Activated T-cell treated with anti-CD3 and anti-CD28 coated beads, Interleukin-2, amount 50 U/mL, for 72 hours (primary cell): ENCODE results near the gene NT5C3B. TPM values are rescaled to one million over a fixed set of nuclear protein-coding genes. Genes with fewer than 3 reads are reported as not detected.
"Not testable (repeated sequence)": the region's sequence is repeated elsewhere in the genome, so short reads cannot be mapped to it uniquely, and the experiment has no call there.

ENCODE experiments used
- ATAC-seq, 2 donors: fragments of 150-1000 bp; cut with Tn5 transposase; replicated peaks in 1 of 2; 2 replicates each; pipeline ENCODE4 v1.10.0; 2021; ENCODE audit warnings: moderate library complexity in 2 of 2, mild to moderate bottlenecking in 1 of 2
- DNase-seq, 2 donors: peaks; one replicate each; pipeline ENCODE4 v3.0.0; 2021 to 2022; ENCODE audit warnings: mixed read lengths in 1 of 2
- H3K27ac Mint-ChIP-seq: one replicate; pipeline ENCODE4 v1.8.0; 2022; ENCODE audit warnings: mild to moderate bottlenecking, moderate library complexity, mixed read lengths
- H3K27me3 Mint-ChIP-seq: one replicate; pipeline ENCODE4 v1.8.0; 2022; ENCODE audit warnings: low read depth, mixed read lengths
- H3K36me3 Mint-ChIP-seq, 2 donors: one replicate each; pipeline ENCODE4 v1.8.0; 2022; ENCODE audit warnings: mixed read lengths in 2 of 2, mild to moderate bottlenecking in 1 of 2; ENCODE audit not compliant: insufficient read depth in 2 of 2
- H3K4me1 Mint-ChIP-seq: one replicate; pipeline ENCODE4 v1.8.0; 2022; ENCODE audit warnings: low read depth, mixed read lengths
- H3K4me3 Mint-ChIP-seq, 2 donors: one replicate each; pipeline ENCODE4 v1.8.0; 2022; ENCODE audit warnings: mild to moderate bottlenecking in 2 of 2, mixed read lengths in 2 of 2, moderate library complexity in 2 of 2
- H3K9me3 Mint-ChIP-seq, 2 donors: one replicate each; pipeline ENCODE4 v1.8.0; 2022; ENCODE audit warnings: mixed read lengths in 2 of 2
- total RNA-seq, 2 donors: library from RNA; stranded (reverse); gene quantifications; one replicate each; pipeline ENCODE4 v1.2.3, GENCODE V29; 2022

Gene NT5C3B
- total RNA-seq, result 10 to 100 TPM; 34.9 to 49.5 TPM

DNA sequence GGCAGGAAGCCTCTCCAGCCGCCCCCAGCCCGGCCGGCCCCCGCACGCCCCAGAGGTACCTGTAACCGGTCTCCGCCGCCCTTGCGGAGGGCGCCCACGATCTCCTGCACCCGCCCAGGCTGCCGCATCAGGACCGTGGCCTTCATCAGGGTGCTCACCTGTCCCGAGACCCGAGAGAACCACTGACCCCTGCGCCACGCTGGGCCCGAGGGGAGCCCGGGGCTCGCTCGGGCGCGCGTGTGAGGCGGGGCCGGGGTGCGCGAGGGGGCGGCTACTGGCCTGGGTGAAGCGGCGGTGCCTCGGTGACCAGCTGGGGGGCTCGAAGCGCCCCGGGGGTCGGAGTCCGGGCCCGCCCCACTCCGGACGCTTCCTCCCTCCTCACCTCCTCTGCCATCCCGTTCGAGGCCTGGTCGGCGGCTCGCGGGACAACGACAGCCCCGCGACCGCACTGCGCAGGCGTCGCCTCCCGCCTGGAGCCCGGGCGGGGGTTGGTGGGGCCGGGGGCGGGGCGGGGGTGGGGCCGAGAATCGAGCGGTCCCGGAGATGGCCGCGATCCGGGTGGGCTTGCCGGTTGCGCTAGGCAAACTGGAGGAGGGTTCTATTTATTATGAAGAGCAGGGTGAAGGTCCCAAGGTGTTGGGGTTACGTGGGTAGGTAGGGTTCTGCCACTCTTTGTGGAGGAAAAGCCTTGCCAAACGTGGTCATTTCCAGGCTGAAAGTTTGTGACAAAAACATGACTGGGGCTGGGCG lies at the start of gene NT5C3B:
Gene NT5C3B, minus strand, starts transcription at position 433 of the 750 bp plus-strand sequence. Its CDS starts 39 bp downstream, at position 394.
- H3K9me3 Mint-ChIP-seq, result no peaks in the 10 kb centered on the region
- peaks cover 18% of the 10 kb centered on the region for H3K4me1 Mint-ChIP-seq
- peak within 1 kb of the TSS; percentile 81 to 86 for H3K4me3 Mint-ChIP-seq
- H3K27ac Mint-ChIP-seq, result no peak within 1 kb of the TSS
- H3K36me3 Mint-ChIP-seq, result peaks cover 0 to 1% of the 10 kb centered on the region in 2 donors
- ATAC-seq, result peak; percentile 88 to 93
- peak; percentile 68 to 69 for DNase-seq
- peaks cover 10% of the 10 kb centered on the region for H3K27me3 Mint-ChIP-seq

DNA sequence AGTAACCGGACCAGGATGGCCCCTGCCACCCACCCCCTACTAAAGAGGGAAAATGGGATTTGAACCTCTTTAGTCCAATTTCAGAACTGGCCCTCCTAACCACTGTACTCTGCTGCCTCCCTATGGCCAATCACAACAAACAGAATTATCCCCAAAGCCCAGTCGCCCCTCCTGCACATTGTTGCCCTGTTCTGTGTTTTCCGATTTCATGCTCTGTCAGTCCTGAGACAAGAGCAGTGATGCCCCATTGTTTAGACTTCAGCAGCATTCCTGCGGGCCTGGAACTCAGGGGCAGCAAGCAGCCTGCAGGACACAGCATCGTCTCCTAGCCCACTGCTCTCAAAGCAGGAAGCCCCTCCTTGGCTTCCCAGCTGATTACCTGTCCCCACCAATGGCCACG lies 49.7 kb upstream of the NT5C3B start:
- no peak overlapping the region for H3K4me3 Mint-ChIP-seq
- H3K9me3 Mint-ChIP-seq, result no peaks in the 10 kb centered on the region
- DNase-seq, result no peak

DNA sequence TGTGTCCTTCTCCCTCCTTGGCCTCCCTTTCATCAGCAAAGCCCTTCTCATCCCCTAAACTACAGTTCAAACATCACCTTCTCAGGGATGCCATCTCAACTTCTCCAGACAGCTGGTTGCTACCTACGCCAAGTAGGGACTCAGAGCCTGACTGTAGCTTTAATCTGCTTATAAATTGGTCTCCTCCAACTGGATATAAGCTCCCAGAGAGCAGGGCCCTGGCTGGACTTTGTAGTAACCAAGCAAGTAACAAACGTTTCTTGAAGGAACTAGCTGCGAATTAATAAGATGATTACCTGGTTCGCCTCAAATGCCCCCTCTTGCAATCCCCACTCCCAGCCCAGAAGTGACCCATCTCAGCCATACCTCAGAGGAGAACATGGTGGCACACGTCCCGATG lies 46.7 kb upstream of the NT5C3B start:
- peaks cover 7 to 28% of the 10 kb centered on the region in 2 donors for H3K36me3 Mint-ChIP-seq
- H3K27me3 Mint-ChIP-seq, result no peaks in the 10 kb centered on the region
- no peaks in the 10 kb centered on the region for H3K4me1 Mint-ChIP-seq
- no peak overlapping the region for H3K4me3 Mint-ChIP-seq
- no peaks in the 10 kb centered on the region for H3K9me3 Mint-ChIP-seq
- no peak overlapping the region for H3K27ac Mint-ChIP-seq
- no peak for ATAC-seq
- DNase-seq, result no peak

More for the DNA sequence above, 49.7 kb upstream of the NT5C3B start:
- peaks cover 7 to 21% of the 10 kb centered on the region in 2 donors for H3K36me3 Mint-ChIP-seq
- ATAC-seq, result no peak
- no peaks in the 10 kb centered on the region for H3K4me1 Mint-ChIP-seq
- H3K27me3 Mint-ChIP-seq, result no peaks in the 10 kb centered on the region
- H3K27ac Mint-ChIP-seq, result no peak overlapping the region

DNA sequence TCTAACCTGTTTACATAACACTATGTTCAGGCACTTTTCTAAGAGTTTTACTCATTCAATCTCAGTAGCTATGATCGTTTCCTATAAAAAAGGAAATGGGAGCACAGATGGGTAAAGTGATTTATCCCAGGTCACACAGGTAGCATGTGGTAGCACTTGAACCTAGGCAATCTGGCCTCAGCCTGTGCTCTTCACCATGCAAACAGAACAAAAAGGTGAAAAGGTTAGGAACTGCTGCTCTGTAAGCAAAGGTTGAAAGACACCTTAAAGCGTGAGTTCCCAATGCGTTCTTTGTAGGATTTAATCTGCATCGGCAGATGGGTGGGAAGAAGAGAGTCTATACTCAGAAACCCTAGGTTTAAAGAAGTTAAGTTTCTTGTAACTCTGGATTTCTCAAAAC lies 44.1 kb upstream of the NT5C3B start:
- no peaks in the 10 kb centered on the region for H3K9me3 Mint-ChIP-seq
- H3K36me3 Mint-ChIP-seq, result peaks cover 1 to 20% of the 10 kb centered on the region in 2 donors
- H3K27ac Mint-ChIP-seq, result peak overlapping the region; percentile 77
- no peaks in the 10 kb centered on the region for H3K27me3 Mint-ChIP-seq
- ATAC-seq (no peak), DNase-seq (no peak)
- H3K4me3 Mint-ChIP-seq, result no peak overlapping the region
- H3K4me1 Mint-ChIP-seq, result no peaks in the 10 kb centered on the region

DNA sequence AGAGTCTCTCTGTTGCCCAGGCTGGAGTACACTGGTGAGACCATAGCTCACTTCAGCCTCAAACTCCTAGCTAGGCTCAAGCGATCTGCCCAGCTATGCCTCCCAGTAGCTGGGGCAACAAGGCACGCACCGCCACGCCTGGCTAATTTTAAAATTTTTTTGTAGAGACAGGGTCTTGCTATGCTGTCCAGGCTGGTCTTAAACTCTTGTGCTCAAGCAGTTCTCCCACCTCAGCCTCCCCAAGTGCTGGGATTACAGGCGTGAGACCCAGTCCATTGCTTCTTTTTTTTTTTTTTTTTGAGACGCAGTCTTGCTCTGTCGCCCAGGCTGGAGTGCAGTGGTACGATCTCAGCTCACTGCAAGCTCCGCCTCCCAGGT lies 38.2 kb upstream of the NT5C3B start:
- Mint-ChIP-seq H3K4me1 (peaks cover 24% of the 10 kb centered on the region), H3K36me3 (peaks cover 5 to 21% of the 10 kb centered on the region in 2 donors)
- not testable (repeated sequence) for H3K27me3 Mint-ChIP-seq, H3K9me3 Mint-ChIP-seq, H3K27ac Mint-ChIP-seq, ATAC-seq, H3K4me3 Mint-ChIP-seq, DNase-seq

DNA sequence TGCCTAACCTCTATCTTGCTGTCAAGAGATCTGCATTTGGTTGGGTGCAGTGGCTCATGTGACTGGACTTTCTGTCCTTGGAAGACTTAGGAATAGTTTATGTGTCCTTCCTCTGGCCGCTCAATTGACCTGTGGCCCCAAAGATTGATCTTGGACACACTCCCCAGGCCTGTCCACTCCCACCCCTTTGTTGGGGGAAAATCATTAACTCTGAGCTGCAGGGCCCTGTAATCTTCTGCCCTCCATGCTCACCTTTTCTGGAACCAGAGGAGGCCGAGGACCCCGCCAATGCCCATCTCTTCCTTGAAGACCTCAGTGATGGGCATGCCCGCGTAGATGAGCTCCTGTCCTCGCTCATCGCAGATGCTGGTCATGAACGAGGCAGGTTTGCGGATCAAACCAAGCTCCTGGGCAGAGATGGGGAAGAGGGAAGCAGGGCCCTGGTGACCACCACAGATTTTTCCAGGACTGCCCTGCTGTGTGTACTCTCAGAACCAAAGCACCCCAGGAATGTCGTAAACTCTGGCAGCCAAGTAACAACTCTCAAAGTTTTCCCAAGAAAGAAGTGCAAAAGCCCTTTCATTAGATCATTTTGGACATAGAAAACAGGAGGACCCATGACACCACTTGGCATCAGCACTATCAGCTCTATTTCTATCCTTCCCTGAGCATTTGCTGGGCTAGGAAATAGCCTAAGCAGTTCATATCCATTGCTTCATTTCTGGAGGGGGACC lies 37.7 kb upstream of the NT5C3B start:
- Mint-ChIP-seq H3K27ac (no peak overlapping the region), H3K36me3 (peaks cover 5 to 21% of the 10 kb centered on the region in 2 donors), H3K4me3 (no peak overlapping the region), H3K4me1 (peaks cover 30% of the 10 kb centered on the region), H3K27me3 (no peaks in the 10 kb centered on the region), H3K9me3 (no peaks in the 10 kb centered on the region)
- ATAC-seq, result no peak
- no peak for DNase-seq

DNA sequence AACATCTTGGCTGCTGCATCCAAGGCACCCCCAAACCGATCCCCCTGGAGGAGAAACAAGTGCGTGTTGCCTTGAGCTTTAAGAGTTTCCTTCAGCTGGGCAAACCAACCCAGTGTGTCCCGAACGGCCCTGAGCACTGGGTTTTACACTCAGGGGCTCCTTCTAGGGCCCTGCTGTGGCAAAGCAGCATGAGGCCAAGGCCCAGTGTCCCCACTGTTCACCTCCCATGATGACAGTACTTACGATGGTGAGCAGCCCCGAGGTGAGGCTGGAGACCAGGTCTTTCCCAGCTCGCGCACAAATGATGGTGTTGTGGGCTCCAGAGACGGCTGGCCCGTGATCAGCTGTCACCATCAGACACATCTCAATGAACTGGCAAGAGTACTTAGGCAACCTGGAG lies 35.8 kb upstream of the NT5C3B start:
- H3K27me3 Mint-ChIP-seq, result no peaks in the 10 kb centered on the region
- ATAC-seq, result no peak
- no peak for DNase-seq
- peaks cover 3 to 18% of the 10 kb centered on the region in 2 donors for H3K36me3 Mint-ChIP-seq
- no peak overlapping the region for H3K4me3 Mint-ChIP-seq
- H3K27ac Mint-ChIP-seq, result no peak overlapping the region
- H3K9me3 Mint-ChIP-seq, result no peaks in the 10 kb centered on the region
- peaks cover 37% of the 10 kb centered on the region for H3K4me1 Mint-ChIP-seq

DNA sequence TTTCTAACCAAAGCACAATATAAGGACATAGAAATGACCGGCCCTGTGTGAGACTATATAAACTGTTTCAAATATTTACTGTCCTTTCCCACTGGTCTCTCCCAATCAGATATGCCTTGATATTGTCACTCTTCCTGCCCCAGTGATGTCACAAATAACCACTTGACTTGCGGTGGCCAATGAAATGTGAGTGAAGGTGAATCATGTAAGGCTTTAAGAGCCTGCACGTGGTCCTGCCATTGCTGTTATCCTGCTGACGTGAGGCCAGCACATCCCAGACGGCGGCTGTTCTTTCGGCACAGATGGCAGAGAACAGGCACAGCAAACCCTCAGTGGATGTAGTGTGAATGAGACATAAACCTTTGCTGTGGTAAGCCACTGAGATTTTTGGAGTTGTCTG lies 34.6 kb upstream of the NT5C3B start:
- H3K27ac Mint-ChIP-seq, result peak overlapping the region; percentile 84
- H3K27me3 Mint-ChIP-seq, result no peaks in the 10 kb centered on the region
- DNase-seq (no peak), ATAC-seq (peak in 1 of 2 donors; percentile 17)
- peaks cover 39% of the 10 kb centered on the region for H3K4me1 Mint-ChIP-seq
- peaks cover 3 to 20% of the 10 kb centered on the region in 2 donors for H3K36me3 Mint-ChIP-seq
- no peaks in the 10 kb centered on the region for H3K9me3 Mint-ChIP-seq
- peak overlapping the region in 1 of 2 donors; percentile 10 for H3K4me3 Mint-ChIP-seq

DNA sequence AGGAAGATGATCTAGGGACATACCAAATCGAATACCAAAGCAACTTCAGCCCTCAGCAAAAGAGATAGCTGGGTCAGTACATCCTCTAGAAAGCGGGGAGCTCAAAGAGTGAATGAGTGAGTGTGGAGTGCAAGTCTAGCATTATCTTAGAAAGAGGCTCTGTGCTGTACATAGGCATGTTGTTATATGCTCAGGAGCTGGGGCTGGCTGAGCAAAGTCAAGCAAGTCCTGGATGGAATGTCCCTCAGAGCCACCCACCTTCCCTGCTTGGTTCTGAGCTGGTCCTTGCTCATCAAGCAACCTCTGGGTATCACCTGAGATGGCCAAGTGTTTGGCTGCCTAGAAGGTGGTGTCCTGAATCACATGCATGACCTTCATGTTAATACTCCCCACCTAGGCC lies 34.1 kb upstream of the NT5C3B start:
- peak overlapping the region; percentile 87 for H3K27ac Mint-ChIP-seq
- H3K9me3 Mint-ChIP-seq, result no peaks in the 10 kb centered on the region
- H3K4me3 Mint-ChIP-seq, result peak overlapping the region in 1 of 2 donors; percentile 66
- no peak for ATAC-seq
- H3K4me1 Mint-ChIP-seq, result peaks cover 42% of the 10 kb centered on the region
- DNase-seq, result no peak
- peaks cover 3 to 20% of the 10 kb centered on the region in 2 donors for H3K36me3 Mint-ChIP-seq
- H3K27me3 Mint-ChIP-seq, result no peaks in the 10 kb centered on the region

DNA sequence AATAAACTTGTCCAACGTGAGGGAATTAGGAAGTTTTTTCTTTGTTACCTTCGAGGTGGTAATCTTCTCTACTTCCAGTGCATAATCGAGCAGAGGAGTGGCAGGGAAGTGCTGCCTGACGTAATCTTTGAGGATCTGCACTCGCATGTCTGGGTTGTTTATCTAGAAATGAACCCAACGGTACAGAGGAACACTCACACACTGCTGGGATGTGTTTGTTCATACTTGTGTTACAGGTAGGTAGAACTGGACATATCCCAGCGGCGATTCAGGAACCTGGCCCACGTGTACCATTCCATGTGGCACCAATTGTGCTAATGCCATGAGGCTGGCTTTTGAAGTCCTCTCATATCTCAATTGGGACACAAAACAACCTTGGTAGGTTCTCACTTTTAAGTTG lies 33.4 kb upstream of the NT5C3B start:
- H3K4me1 Mint-ChIP-seq, result peaks cover 42% of the 10 kb centered on the region
- H3K9me3 Mint-ChIP-seq, result no peaks in the 10 kb centered on the region
- peak overlapping the region; percentile 32 to 66 for H3K4me3 Mint-ChIP-seq
- peaks cover 3 to 18% of the 10 kb centered on the region in 2 donors for H3K36me3 Mint-ChIP-seq
- no peak for DNase-seq
- H3K27ac Mint-ChIP-seq, result peak overlapping the region; percentile 87
- ATAC-seq, result no peak
- no peaks in the 10 kb centered on the region for H3K27me3 Mint-ChIP-seq

DNA sequence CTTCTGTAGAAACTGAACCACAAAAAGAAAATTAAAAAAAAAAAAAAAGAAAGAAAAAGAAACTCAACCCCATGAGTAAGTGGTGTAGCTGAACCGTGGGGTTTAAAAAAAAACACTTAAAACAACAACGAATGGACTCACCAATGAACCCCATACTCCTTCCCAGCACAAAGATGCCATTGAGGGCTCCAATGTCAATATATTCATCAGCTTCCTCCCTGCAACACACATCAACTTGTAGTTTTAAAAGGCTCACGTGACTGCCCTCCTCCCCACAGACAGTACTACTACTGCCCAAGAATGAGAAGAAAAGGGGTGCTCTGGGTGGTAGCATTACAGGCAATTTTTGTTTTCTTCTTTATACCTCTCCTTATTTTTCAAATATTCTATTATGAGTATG lies 32.5 kb upstream of the NT5C3B start:
- peak; percentile 1 to 11 for ATAC-seq
- no peaks in the 10 kb centered on the region for H3K9me3 Mint-ChIP-seq
- H3K4me3 Mint-ChIP-seq, result peak overlapping the region; percentile 52 to 66
- peaks cover 3 to 18% of the 10 kb centered on the region in 2 donors for H3K36me3 Mint-ChIP-seq
- DNase-seq, result no peak
- H3K27ac Mint-ChIP-seq, result peak overlapping the region; percentile 87
- peaks cover 42% of the 10 kb centered on the region for H3K4me1 Mint-ChIP-seq
- no peaks in the 10 kb centered on the region for H3K27me3 Mint-ChIP-seq

DNA sequence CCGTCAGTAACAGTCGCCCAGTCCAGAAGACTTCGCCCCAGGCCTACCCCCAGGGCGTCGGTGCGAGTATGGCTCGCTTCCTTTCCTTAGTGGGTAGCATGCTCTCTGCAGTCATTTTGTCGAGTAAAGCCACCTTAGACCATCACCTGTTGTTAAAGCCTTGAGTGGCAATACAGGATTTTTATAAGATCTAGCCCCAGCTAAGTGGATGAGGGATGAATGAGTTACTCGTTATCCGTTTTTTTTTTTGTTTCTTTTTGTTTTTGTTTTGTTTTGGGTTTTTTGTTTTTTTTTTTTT lies 29.5 kb upstream of the NT5C3B start:
- Mint-ChIP-seq H3K27ac (peak overlapping the region; percentile 62), H3K4me1 (peaks cover 44% of the 10 kb centered on the region), H3K9me3 (no peaks in the 10 kb centered on the region), H3K36me3 (peaks cover 0 to 5% of the 10 kb centered on the region in 2 donors), H3K27me3 (no peaks in the 10 kb centered on the region), H3K4me3 (no peak overlapping the region)
- DNase-seq (no peak), ATAC-seq (no peak)

DNA sequence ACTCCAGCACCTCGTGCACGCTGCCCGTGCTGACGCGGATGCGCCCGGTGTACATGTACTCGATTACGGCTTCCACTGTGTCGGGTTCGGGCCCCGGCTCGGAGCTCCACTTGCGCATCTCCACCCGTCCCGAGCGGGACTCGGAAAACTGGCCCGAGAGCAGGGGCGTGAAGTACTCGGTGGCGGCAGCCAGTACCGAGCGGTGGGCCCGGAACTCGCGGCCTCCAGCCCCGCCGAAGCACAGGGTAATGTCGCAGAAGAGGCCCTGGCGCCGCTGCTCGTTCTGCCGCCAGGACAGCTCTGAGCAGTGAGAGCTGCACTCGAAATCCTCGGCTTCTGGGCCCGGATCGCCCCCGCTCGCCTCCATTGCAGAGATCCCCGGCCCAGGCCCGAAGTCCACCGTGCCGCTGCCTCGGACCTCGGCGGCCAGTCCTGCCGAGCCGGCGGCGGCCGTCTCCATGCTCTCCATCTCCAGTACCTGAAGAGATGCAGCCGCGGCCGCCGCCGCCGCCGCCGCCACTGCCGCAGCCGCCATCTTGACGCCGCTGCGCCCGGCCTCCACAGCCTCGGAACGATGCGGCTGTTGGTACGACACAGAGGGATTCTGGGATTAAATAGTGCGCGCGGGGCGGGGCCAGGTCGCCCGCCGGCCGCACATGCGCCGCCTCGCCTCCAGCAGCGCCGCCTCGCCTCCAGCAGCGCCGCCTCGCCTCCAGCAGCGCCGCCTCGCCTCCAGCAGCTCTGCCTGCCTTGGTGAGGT lies 29.0 kb upstream of the NT5C3B start, which contains the start of gene KLHL11:
Gene KLHL11, minus strand, starts transcription at position 588 of the 760 bp plus-strand sequence. Its CDS starts 53 bp downstream, at position 535.
- H3K4me3 Mint-ChIP-seq, result no peak within 1 kb of the TSS
- H3K27ac Mint-ChIP-seq, result peak within 1 kb of the TSS; percentile 62
- H3K36me3 Mint-ChIP-seq, result peaks cover 0 to 5% of the 10 kb centered on the region in 2 donors
- H3K9me3 Mint-ChIP-seq, result no peaks in the 10 kb centered on the region
- DNase-seq (peak; percentile 91 to 92), ATAC-seq (peak; percentile 88 to 91)
- peaks cover 41% of the 10 kb centered on the region for H3K4me1 Mint-ChIP-seq
- H3K27me3 Mint-ChIP-seq, result no peaks in the 10 kb centered on the region
